Gastroesophageal sphincter (tissue), 4 donors: ENCODE measurements around the gene CHST11. TPM values are rescaled to one million over a fixed set of nuclear protein-coding genes. Genes with fewer than 3 reads are reported as not detected.

Experiments
- ATAC-seq: fragments of 150-250 bp; one replicate; pipeline ENCODE4 v1.9.1; 2016; ENCODE audit warnings: mild to moderate bottlenecking, moderate library complexity
- H3K27ac ChIP-seq, 4 donors: fragments of 200-600 bp; sonication (generic) in 3 of 4; 1 replicate in 3 of 4; 2 replicates in 1 of 4; pipeline ENCODE4 v1.5.1; 2016 to 2019
- H3K27me3 ChIP-seq: fragments of 200-600 bp; sonication (generic); one replicate; pipeline ENCODE4 v1.5.1; 2019
- H3K36me3 ChIP-seq, 2 donors: fragments of 200-600 bp; sonication (generic); one replicate each; pipeline ENCODE4 v1.5.1; 2019; ENCODE audit warnings: control low read depth in 1 of 2
- H3K4me1 ChIP-seq, 3 donors: fragments of 200-600 bp; sonication (generic); 1 replicate in 2 of 3; 2 replicates in 1 of 3; pipeline ENCODE4 v1.5.1; 2016 to 2019; ENCODE audit warnings: control low read depth in 2 of 3
- H3K4me3 ChIP-seq, 2 donors: fragments of 200-600 bp; sonication (generic); one replicate each; pipeline ENCODE4 v1.5.1; 2019; ENCODE audit warnings: mild to moderate bottlenecking in 1 of 2, moderate library complexity in 1 of 2
- H3K9me3 ChIP-seq, 3 donors: fragments of 200-600 bp; sonication (generic); one replicate each; pipeline ENCODE4 v1.5.1; 2017 to 2019; ENCODE audit warnings: control low read depth in 2 of 3
- EP300 ChIP-seq: sonication (generic); formaldehyde crosslinking; IDR thresholded peaks from one replicate; pipeline ENCODE4 v1.6.1; 2017; ENCODE audit warnings: antibody characterized with exemption, mild to moderate bottlenecking
- POLR2A ChIP-seq, 2 donors: fragments of 450-650 bp; IDR thresholded peaks; one replicate each; pipeline ENCODE4 v1.6.1; 2017; ENCODE audit warnings: antibody characterized with exemption in 2 of 2, mild to moderate bottlenecking in 2 of 2, moderate library complexity in 1 of 2
- POLR2AphosphoS5 ChIP-seq: sonication (generic); formaldehyde crosslinking; IDR thresholded peaks from one replicate; pipeline ENCODE4 v1.6.1; 2017; ENCODE audit warnings: antibody characterized with exemption
- WGBS, 2 donors: methylation state at CpG; one replicate each; pipeline ENCODE4 v1.1.5; 2018; ENCODE audit warnings: low coverage in 1 of 2; 5-methylcytosine and 5-hydroxymethylcytosine counted together
- total RNA-seq, 4 donors: library from RNA; depleted of rRNA; stranded (reverse); fragments of >200 nt; gene quantifications; one replicate each; pipeline ENCODE4 v1.1.0, GENCODE V29; 2016
- TF ChIP-seq, protein P1 (sequence below), 4 experiments: fragments of 200-600 bp in 2 of 4; fragments of 450-650 bp in 2 of 4; sonication (generic) in 1 of 4; IDR thresholded peaks; one replicate each; pipeline ENCODE4 v1.5.1; 2017 to 2019; ENCODE audit warnings: antibody characterized with exemption in 4 of 4, mild to moderate bottlenecking in 2 of 4, moderate library complexity in 2 of 4

Gene CHST11
- total RNA-seq, 4 donors from 2014 or later, result 4.3 to 15.6 (median 11.0) TPM

GRCh38 chr12:104718304-104718929 lies 261.7 kb downstream of the CHST11 start:
- H3K4me1 ChIP-seq, result peaks cover 0 to 38% (median 0%) of the 10 kb centered on the region in 3 donors
- no peaks in the 10 kb centered on the region for H3K9me3 ChIP-seq
- 34 to 36% methylated on average over 6 to 7 of the region's 11 CpGs for WGBS, 2 donors
- no peaks in the 10 kb centered on the region for H3K36me3 ChIP-seq
- ATAC-seq, result peak; percentile 49
- H3K27ac ChIP-seq, result no peak overlapping the region
- TF ChIP-seq, protein P1, sequence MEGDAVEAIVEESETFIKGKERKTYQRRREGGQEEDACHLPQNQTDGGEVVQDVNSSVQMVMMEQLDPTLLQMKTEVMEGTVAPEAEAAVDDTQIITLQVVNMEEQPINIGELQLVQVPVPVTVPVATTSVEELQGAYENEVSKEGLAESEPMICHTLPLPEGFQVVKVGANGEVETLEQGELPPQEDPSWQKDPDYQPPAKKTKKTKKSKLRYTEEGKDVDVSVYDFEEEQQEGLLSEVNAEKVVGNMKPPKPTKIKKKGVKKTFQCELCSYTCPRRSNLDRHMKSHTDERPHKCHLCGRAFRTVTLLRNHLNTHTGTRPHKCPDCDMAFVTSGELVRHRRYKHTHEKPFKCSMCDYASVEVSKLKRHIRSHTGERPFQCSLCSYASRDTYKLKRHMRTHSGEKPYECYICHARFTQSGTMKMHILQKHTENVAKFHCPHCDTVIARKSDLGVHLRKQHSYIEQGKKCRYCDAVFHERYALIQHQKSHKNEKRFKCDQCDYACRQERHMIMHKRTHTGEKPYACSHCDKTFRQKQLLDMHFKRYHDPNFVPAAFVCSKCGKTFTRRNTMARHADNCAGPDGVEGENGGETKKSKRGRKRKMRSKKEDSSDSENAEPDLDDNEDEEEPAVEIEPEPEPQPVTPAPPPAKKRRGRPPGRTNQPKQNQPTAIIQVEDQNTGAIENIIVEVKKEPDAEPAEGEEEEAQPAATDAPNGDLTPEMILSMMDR (IDR thresholded peaks at IDR 0.05), result no peak
- peak; percentile 35 for TF ChIP-seq POLR2AphosphoS5
- H3K4me3 ChIP-seq, result no peak overlapping the region
- no peaks in the 10 kb centered on the region for H3K27me3 ChIP-seq

- peak overlapping the region in 3 of 4 donors; percentile 28 to 59 (median 35) for H3K27ac ChIP-seq
- peak overlapping the region; percentile 4 to 35 for H3K4me3 ChIP-seq
- H3K9me3 ChIP-seq, result no peaks in the 10 kb centered on the region
- ATAC-seq, result no peak
- whole genome bisulfite sequencing, 2 donors, result 50 to 83% methylated on average over 1 to 2 of the region's 13 CpGs
- TF ChIP-seq POLR2A (IDR thresholded peaks at IDR 0.05), result no peak
- TF ChIP-seq POLR2AphosphoS5, result no peak
- TF ChIP-seq, protein P1 (IDR thresholded peaks at IDR 0.05), result no peak
- H3K36me3 ChIP-seq, result no peaks in the 10 kb centered on the region
- H3K4me1 ChIP-seq, result peaks cover 0 to 38% (median 0%) of the 10 kb centered on the region in 3 donors
- no peaks in the 10 kb centered on the region for H3K27me3 ChIP-seq
Observed at GRCh38 chr12:104719700-104720338, 263.1 kb downstream of the CHST11 start.

- H3K4me3 ChIP-seq, result peak overlapping the region; percentile 4 to 35
- no peaks in the 10 kb centered on the region for H3K27me3 ChIP-seq
- peak; percentile 27 for ATAC-seq
- 49 to 64% methylated on average over 11 to 17 of the region's 29 CpGs for WGBS, 2 donors
- TF ChIP-seq EP300, result no peak
- TF ChIP-seq, protein P1 (IDR thresholded peaks at IDR 0.05), result no peak
- no peak for TF ChIP-seq POLR2A (IDR thresholded peaks at IDR 0.05)
- TF ChIP-seq POLR2AphosphoS5, result no peak
- no peaks in the 10 kb centered on the region for H3K9me3 ChIP-seq
- H3K36me3 ChIP-seq, result no peaks in the 10 kb centered on the region
- H3K27ac ChIP-seq, result peak overlapping the region in 3 of 4 donors; percentile 35 to 59 (median 38)
- peaks cover 0 to 34% (median 0%) of the 10 kb centered on the region in 3 donors for H3K4me1 ChIP-seq
Observed at GRCh38 chr12:104720339-104721038, 263.7 kb downstream of the CHST11 start.

- Histone ChIP-seq H3K27ac (peak overlapping the region in 3 of 4 donors; percentile 35 to 59 (median 38)), H3K4me3 (peak overlapping the region in 1 of 2 donors; percentile 35), H3K27me3 (no peaks in the 10 kb centered on the region), H3K36me3 (no peaks in the 10 kb centered on the region), H3K9me3 (no peaks in the 10 kb centered on the region), H3K4me1 (peaks cover 0 to 29% (median 0%) of the 10 kb centered on the region in 3 donors)
- no peak for ATAC-seq
- TF ChIP-seq POLR2AphosphoS5, result no peak
- TF ChIP-seq POLR2A (IDR thresholded peaks at IDR 0.05), result no peak
- TF ChIP-seq, protein P1 (IDR thresholded peaks at IDR 0.05), result no peak
- no peak for TF ChIP-seq EP300
Observed at GRCh38 chr12:104721039-104721405, 264.3 kb downstream of the CHST11 start.
